DMS53 treated with DMSO at 0.1 percent for 48 hours (cell line): ENCODE data around the gene PDP2.
A peak's percentile ranks its signal among the peaks of the same experiment; 100 is the strongest.

Experiments used
- DNase-seq: peaks from one replicate; lab custom pipeline; 2025; ENCODE audit not compliant: unreplicated experiment; lab: John Stamatoyannopoulos, UW

PDP2 gene, protein sequence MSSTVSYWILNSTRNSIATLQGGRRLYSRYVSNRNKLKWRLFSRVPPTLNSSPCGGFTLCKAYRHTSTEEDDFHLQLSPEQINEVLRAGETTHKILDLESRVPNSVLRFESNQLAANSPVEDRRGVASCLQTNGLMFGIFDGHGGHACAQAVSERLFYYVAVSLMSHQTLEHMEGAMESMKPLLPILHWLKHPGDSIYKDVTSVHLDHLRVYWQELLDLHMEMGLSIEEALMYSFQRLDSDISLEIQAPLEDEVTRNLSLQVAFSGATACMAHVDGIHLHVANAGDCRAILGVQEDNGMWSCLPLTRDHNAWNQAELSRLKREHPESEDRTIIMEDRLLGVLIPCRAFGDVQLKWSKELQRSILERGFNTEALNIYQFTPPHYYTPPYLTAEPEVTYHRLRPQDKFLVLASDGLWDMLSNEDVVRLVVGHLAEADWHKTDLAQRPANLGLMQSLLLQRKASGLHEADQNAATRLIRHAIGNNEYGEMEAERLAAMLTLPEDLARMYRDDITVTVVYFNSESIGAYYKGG

GRCh38 chr16:66880288-66881013 is at the start of gene PDP2:
Gene PDP2, plus strand, starts transcription at chr16:66880515. Its CDS starts 3,770 bp downstream, at chr16:66884285.
- peak; percentile 69 for DNase-seq

DNA sequence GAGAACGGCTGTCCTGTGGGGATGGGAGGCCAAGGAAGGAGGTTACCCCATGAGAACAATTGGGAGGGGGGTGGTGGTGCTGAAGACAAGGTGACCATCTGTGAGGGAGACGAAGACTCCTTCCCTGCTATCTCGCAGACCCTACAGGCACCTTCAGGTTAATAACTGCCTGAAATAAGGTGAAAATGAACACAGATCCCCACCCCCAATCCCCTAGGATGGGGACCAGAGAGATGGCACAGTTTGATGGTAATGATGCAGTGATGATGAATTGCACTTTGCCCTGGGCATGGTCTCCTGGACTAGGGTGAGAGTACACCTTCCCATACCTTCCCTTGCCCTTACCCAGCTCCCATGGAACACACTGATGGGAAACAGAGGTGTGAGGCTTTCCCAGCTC is 48.1 kb upstream of the PDP2 start:
- DNase-seq = no peak

DNA sequence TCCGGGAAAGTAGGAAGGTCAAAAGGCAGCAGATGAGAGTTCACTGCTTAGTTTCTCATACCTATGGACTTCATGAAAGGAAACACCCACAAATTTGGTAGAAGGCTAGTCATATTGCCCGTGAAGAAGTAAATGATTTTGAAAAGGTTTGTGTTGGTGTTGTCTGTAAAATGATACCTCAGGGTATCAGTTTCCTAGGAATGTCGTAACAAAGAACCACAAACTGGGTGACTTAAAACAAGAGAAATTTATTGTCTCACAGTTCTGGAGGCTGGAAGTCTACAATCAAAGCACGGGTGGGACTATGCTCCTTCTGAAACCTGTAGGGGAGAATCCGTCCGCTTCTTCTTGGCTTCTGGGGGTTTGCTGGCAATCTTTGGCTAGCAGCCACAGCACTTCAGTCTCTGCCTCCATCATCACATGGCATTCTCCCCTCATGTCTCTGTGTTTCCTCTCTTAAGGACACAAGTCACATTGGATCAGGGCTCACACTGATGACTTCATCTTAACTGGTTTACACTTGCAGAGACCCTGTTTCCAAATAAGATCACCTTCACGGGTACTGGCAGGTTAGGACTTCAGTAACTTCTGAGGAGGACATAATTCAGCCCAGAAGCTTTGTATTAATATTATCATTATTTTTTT is 47.5 kb upstream of the PDP2 start:
- DNase-seq = no peak

DNA sequence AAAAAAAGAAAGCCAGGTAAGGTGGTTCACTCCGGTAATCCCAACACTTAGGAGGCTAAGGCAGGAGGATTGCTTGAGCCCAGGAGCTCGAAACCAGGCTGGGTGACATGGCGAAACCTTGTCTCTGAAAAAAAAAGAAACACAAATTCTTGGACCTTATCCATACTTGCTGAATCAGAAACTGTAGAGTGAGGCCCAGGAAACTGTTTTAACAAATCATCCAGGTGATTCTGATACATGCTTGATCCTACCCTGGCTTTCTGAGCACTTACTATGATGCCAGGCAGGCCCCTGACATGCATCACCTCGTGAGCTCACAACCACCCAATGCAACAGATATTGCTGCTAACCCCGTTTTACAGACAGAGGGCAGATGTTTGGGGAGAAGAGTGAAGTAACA is 45.6 kb upstream of the PDP2 start:
- no peak for DNase-seq

DNA sequence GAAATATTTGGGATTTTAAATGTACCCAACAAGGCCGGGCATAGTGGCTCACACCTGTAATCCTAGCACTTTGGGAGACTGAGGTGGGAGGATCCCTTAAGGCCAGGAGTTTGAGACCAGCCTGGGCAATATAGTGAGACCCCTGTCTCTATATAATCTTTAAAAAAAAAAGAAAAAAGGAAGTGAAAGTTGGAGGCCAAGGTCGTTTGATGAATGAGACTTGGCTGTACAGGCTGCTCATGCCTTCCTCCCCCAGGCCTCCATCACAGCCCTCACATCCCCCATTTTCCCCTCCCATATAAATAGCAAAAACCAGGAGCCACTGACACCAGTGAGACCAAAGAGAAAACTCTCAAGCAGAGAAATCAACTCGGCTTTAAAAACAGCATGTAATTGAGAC is 39.4 kb upstream of the PDP2 start:
- no peak for DNase-seq

- DNase-seq = no peak
Observed at GRCh38 chr16:66841366-66841765, 38.9 kb upstream of the PDP2 start.

DNA sequence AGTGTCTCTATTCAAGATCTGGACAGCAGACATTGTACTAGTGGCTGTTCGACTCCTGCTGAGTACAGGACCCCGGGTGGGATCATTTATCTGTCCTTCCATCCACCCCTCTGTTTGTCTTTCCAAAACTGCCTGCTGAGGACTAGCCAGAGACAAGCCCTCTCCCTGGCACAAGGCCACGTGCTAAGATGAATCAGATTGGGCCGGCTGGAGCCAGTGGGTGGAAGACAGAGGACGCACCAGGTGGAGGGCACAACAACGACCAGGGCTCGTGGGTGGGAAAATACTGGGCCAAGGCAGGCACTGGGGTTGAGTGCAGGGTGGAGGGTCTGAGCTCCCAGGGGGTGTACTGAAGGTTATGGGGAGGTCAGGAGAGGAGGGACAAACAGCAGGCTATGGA is 37.5 kb upstream of the PDP2 start:
- DNase-seq = no peak

DNA sequence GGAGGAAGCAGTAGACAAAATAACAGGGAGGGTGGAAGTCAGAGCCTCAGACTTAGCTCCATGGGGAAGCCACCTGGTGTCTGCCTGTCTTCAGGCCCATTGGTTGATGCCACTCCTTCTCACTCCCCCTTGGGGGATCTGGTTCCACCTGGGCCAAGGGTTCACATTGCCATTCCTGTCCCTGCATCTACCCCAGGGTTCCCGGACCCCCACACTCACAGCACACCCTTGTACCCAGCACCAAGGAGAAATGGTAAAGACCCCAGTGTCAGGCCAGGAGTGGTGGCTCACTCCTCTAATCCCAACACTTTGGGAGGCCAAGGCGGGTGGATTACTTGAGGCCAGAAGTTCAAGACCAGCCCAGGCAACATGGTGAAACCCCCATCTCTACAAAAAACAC is 37.1 kb upstream of the PDP2 start:
- DNase-seq = no peak

- no peak for DNase-seq
Observed at GRCh38 chr16:66844009-66844341, 36.3 kb upstream of the PDP2 start.

GRCh38 chr16:66844342-66845079 is 35.8 kb upstream of the PDP2 start, which contains the start of gene CA7:
Gene CA7, plus strand, starts transcription at chr16:66844414. Its CDS starts 74 bp downstream, at chr16:66844488.
- DNase-seq = no peak

DNA sequence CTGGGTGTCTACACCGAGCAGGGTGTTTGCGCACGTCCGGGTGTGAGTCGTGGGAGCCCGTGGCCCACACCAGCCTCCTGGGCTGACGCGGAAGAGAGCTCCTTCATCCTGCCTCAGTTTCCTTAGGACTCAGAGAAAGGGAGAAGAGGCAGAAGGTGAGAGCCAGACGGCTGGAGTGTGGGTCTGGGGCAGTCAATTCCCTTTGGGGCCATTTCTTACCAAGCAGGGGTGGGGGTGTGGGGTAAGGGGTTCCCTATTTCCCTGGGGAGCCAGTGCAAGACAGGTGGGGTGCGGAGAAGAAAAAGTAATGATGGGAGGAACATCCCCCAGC is 35.3 kb upstream of the PDP2 start:
- DNase-seq = no peak

DNA sequence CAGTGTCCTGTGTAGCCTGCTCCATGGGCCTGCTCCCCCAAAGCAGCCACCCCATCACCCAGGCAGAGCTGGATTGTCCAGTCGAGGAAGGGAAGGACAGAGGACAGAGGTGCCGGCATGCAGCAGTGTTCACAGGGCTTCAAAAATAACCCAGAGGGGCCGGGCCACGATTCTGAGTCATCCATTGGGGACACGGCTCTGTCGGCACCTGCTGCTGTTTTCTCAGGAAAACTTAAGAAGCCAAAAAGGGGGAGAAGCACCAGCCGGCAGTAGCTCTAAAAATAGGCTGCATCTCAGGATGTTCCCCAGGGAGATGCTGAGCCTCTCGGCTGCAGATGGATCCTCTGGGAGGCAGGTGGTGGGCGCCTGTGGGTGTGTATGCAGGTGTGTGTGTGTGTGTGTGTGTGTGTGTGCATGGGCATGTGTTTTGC is 34.5 kb upstream of the PDP2 start:
- DNase-seq = no peak

- DNase-seq = no peak
Observed at GRCh38 chr16:66846266-66846665, 34.0 kb upstream of the PDP2 start.

- no peak for DNase-seq
Observed at GRCh38 chr16:66846831-66847230, 33.5 kb upstream of the PDP2 start.

DNA sequence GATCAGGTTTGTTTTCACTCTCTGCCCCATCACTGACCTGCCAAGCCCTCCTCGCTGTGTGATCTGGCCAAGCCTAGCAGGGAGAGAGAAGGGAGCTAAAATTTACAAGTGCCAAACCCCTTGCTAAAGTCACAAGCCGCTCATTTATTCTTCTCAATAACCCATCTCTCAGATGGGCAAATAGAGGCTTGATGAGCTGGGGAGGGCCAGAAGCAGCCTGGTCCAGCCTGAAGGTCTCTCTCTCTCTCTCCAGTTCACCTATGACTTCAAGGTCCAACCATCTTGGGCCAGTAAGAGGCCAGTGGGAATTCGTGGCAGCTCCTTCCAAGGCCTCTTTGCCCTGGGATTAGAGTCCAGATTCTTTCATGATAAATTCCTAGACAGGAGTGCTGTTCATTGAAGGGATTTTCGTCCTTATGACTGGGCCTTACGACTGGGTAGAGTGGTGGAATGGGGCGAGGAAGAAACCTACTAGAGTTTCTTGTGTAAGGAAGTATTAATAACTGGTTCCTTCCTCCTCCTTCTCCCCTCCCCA is 32.7 kb upstream of the PDP2 start:
- DNase-seq = no peak

- no peak for DNase-seq
Observed at GRCh38 chr16:66848172-66848571, 32.1 kb upstream of the PDP2 start.

DNA sequence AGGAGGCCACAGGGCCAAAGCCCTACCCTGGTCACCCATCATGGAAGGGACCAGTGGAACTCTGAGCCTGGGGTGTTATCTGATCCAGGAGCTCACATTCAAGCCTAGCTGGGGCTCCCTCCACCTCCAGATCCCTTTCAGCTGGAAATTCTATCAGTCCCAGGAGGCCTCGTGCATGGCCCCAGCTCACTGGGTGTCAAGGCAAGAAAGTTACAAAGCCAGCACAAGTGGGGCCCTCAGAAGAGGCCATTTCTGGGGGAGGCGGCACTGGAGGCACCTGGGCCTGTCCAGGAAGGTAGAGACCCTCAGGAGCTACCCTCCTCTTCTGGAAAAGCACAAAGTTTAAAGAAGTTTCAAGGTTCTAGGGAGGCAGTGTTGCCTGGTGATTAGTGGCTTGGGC is 31.3 kb upstream of the PDP2 start:
- no peak for DNase-seq

- no peak for DNase-seq
Observed at GRCh38 chr16:66849549-66849948, 30.8 kb upstream of the PDP2 start.

GRCh38 chr16:66850115-66850815 is 30.1 kb upstream of the PDP2 start:
- DNase-seq = no peak
